HepG2 (cell line): ENCODE results near the gene TNNI3K.

Experiments
- CTCF ChIP-seq: sonication (generic); formaldehyde crosslinking; IDR thresholded peaks from 2 replicates; pipeline ENCODE4 v1.5.0; 2020; ENCODE audit warnings: mild to moderate bottlenecking, missing genetic modification reagents, moderate library complexity
- GTF3A ChIP-seq: sonication (generic); formaldehyde crosslinking; conservative IDR thresholded peaks from 2 replicates; pipeline ENCODE4 v1.4.0; 2020; ENCODE audit warnings: mild to moderate bottlenecking, missing genetic modification reagents
- HDAC6 ChIP-seq: fragments of 200-600 bp; sonication (generic); IDR thresholded peaks from 2 replicates; pipeline ENCODE4 v1.7.0; 2017; ENCODE audit warnings: mild to moderate bottlenecking, antibody characterized with exemption, low read length, low read depth
- KDM1A ChIP-seq: IDR thresholded peaks from 2 replicates; pipeline ENCODE4 v1.6.1; 2016; ENCODE audit warnings: missing compliant biosample characterization
- MAX ChIP-seq: IDR thresholded peaks from 2 replicates; pipeline ENCODE4 v1.6.1; 2012; ENCODE audit warnings: inconsistent platforms
- SALL2 ChIP-seq: sonication (generic); formaldehyde crosslinking; IDR thresholded peaks from 2 replicates; pipeline ENCODE4 v1.8.1; 2023; ENCODE audit warnings: mild to moderate bottlenecking, missing genetic modification reagents, inconsistent platforms
- TMF1 ChIP-seq: sonication (generic); formaldehyde crosslinking; IDR thresholded peaks from 2 replicates; pipeline ENCODE4 v1.8.1; 2022; ENCODE audit warnings: low read depth, missing genetic modification reagents
- ZNF576 ChIP-seq: sonication (generic); formaldehyde crosslinking; IDR thresholded peaks from 2 replicates; pipeline ENCODE4 v1.4.0; 2020; ENCODE audit warnings: mild to moderate bottlenecking, missing genetic modification reagents
- ZNF879 ChIP-seq: sonication (generic); formaldehyde crosslinking; IDR thresholded peaks from 2 replicates; pipeline ENCODE4 v1.8.1; 2023; ENCODE audit warnings: missing genetic modification reagents
- TF ChIP-seq, protein P1 (sequence below): sonication (generic); formaldehyde crosslinking; IDR thresholded peaks from 2 replicates; pipeline ENCODE4 v1.4.0; 2020; ENCODE audit warnings: missing genetic modification reagents, mild to moderate bottlenecking, borderline replicate concordance
- TF ChIP-seq, protein P2 (sequence below): sonication (generic); formaldehyde crosslinking; IDR thresholded peaks from 2 replicates; pipeline ENCODE4 v1.8.1; 2023; ENCODE audit warnings: missing genetic modification reagents, inconsistent platforms, borderline replicate concordance

GRCh38 chr1:74464037-74464436, 228.8 kb downstream of the TNNI3K start:
- TF ChIP-seq HDAC6: no peak
- TF ChIP-seq SALL2: no peak
- TF ChIP-seq KDM1A (CRISPR knock-in tag): no peak
- no peak for TF ChIP-seq GTF3A (CRISPR knock-in tag)
- TF ChIP-seq, protein P1, sequence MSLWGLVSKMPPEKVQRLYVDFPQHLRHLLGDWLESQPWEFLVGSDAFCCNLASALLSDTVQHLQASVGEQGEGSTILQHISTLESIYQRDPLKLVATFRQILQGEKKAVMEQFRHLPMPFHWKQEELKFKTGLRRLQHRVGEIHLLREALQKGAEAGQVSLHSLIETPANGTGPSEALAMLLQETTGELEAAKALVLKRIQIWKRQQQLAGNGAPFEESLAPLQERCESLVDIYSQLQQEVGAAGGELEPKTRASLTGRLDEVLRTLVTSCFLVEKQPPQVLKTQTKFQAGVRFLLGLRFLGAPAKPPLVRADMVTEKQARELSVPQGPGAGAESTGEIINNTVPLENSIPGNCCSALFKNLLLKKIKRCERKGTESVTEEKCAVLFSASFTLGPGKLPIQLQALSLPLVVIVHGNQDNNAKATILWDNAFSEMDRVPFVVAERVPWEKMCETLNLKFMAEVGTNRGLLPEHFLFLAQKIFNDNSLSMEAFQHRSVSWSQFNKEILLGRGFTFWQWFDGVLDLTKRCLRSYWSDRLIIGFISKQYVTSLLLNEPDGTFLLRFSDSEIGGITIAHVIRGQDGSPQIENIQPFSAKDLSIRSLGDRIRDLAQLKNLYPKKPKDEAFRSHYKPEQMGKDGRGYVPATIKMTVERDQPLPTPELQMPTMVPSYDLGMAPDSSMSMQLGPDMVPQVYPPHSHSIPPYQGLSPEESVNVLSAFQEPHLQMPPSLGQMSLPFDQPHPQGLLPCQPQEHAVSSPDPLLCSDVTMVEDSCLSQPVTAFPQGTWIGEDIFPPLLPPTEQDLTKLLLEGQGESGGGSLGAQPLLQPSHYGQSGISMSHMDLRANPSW (CRISPR knock-in tag): no peak
- no peak for TF ChIP-seq TMF1 (CRISPR knock-in tag)
- TF ChIP-seq, protein P2, sequence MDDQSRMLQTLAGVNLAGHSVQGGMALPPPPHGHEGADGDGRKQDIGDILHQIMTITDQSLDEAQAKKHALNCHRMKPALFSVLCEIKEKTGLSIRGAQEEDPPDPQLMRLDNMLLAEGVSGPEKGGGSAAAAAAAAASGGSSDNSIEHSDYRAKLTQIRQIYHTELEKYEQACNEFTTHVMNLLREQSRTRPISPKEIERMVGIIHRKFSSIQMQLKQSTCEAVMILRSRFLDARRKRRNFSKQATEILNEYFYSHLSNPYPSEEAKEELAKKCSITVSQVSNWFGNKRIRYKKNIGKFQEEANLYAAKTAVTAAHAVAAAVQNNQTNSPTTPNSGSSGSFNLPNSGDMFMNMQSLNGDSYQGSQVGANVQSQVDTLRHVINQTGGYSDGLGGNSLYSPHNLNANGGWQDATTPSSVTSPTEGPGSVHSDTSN: no peak
- no peak for TF ChIP-seq CTCF (CRISPR knock-in tag)
- TF ChIP-seq ZNF576: no peak
- no peak for TF ChIP-seq ZNF879 (CRISPR knock-in tag)
- TF ChIP-seq MAX: no peak
